DMS79 treated with DMSO at 0.1 percent for 48 hours (cell line): ENCODE measurements around the gene RNF41.
"Not testable (repeated sequence)": the region's sequence is repeated elsewhere in the genome, so short reads cannot be mapped to it uniquely, and the experiment has no call there.

Source experiments
- DNase-seq: peaks from one replicate; lab custom pipeline; 2025; lab: John Stamatoyannopoulos, UW

The RNF41 gene

GRCh38 chr12:56221757-56222530 lies at the start of gene RNF41:
Gene RNF41, minus strand, starts transcription at chr12:56221922. Its CDS starts 7,875 bp downstream, at chr12:56214047.
- peak; percentile 85 for DNase-seq

DNA sequence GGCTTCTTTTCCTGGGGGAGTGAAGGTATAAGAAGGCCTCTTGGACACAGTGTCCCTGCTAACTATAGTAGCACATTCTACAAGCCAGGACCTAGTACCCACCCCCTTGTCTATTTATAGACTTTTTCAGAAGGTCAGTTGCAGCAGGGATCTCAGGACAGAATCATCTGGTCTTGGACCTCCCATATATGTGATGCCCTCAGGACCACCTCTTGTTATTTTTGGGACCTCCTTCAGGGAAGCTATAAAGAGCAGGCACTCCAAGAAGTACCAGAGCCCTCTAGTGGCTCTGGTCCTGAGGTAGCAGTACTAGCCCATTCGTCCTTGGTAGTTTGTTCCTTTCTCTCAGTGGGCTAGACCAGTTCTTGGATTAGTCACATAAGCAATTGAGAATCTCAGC lies 49.3 kb upstream of the RNF41 start:
- no peak for DNase-seq

GRCh38 chr12:56267443-56268071 lies 45.8 kb upstream of the RNF41 start:
- peak; percentile 22 for DNase-seq

- DNase-seq = peak; percentile 72
Measured at GRCh38 chr12:56266693-56267442, 45.1 kb upstream of the RNF41 start, which contains the start of gene COQ10A. Gene COQ10A, plus strand, starts transcription at chr12:56266942. Its CDS starts 177 bp downstream, at chr12:56267119.

GRCh38 chr12:56266068-56266692 lies 44.5 kb upstream of the RNF41 start:
- DNase-seq = not testable (repeated sequence)

- not testable (repeated sequence) for DNase-seq
Measured at GRCh38 chr12:56262955-56263354, 41.2 kb upstream of the RNF41 start.

DNA sequence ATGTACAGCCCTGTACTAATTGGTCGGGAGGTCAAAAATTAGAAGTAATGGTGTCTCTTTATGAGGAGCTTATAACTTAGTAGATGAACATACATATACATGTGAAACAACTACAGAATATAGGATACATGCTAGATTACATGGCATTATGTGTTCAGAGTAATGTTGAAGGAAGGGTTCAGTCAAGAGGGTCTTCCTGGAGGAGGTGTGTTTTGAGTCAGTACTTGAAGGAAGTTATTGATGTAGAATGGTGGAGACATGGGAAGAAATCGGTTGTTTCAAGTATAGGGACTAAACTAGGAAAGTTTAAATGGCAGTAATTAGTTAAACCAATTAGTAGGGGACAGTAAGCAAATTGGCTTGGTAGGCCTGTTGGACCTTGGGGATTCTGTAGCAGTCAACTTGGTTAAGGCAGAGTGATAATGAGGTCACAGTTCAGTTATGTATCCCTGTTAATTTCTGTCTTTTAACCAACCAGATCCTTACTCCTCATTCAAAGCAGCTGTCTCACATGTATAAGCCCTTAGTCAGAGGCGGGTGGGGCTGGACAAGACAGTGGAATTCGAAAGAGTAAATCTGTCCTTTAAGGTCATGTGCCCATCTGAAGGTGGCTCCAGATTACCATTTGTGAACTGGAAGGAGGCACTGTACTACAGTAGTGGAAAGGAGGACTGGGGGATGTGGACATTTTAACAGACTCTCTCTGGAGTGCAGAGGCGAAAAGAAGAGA lies 39.9 kb upstream of the RNF41 start:
- no peak for DNase-seq

- DNase-seq = no peak
Measured at GRCh38 chr12:56260921-56261320, 39.2 kb upstream of the RNF41 start.

GRCh38 chr12:56260380-56260779 lies 38.7 kb upstream of the RNF41 start:
- no peak for DNase-seq

DNA sequence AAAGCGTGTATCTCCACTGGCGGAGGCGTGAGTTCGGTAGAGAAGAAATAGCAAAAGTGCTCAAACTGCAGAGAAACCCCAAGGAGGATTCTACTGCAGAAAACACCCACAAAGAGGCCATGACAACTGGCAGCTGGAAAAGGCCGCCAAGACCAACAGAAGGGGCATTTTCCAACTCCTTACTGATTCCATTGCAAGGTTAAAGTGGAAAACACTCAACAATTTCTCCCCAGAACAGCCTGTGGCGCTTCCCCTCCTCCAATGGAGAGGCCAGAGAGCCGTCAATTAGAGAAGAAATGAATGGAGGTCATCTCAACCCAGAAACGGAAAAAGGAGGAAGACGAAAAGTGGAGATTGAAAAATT lies 37.1 kb upstream of the RNF41 start:
- DNase-seq = no peak

- peak; percentile 42 for DNase-seq
Measured at GRCh38 chr12:56258068-56258819, 36.5 kb upstream of the RNF41 start, which contains the start of gene ANKRD52. Gene ANKRD52, minus strand, starts transcription at chr12:56258384. Its CDS starts 115 bp downstream, at chr12:56258269.

- peak; percentile 4 for DNase-seq
Measured at GRCh38 chr12:56257491-56258067, 35.9 kb upstream of the RNF41 start.

DNA sequence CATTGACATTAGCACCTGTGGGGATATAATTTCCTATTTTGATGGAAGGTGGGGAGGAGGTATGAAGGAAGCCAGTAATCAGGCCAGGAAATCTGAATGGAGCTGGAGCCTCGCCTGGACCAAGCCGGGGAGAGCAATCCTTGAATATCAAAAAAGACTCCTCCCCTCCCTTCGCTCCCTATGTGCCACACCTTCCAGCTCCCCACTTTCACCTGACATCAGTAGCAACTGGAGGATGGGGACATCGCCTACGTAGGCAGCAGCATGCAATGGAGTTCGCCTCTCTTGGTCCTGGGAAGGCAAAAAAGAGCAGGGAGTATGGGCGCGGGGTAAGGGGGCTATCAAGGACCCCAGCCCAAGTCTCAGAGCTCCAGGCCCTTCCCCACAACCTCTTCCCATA lies 35.3 kb upstream of the RNF41 start:
- DNase-seq = no peak

GRCh38 chr12:56256326-56256960 lies 34.7 kb upstream of the RNF41 start:
- DNase-seq = no peak

DNA sequence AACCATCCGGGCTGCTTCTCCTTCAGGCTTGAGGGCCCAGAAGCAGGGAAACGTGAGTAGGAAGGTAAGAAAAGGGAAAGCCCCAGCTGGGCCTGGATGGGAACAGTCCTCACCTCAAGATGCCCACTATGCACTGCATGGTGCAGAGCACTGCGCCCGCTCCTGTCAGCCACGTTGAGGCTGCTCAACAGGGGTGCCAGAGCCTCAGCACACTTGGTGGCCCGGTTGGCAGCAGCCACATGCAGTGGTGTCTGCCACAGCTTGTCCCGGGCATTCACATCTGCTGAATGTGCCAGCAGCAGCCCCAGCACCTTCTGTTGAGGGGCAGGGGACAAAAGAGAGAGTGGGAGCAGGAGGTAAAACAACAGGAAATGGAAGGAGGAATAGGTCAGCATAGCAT lies 33.9 kb upstream of the RNF41 start:
- DNase-seq = no peak

- DNase-seq = no peak
Measured at GRCh38 chr12:56253091-56253490, 31.4 kb upstream of the RNF41 start.

DNA sequence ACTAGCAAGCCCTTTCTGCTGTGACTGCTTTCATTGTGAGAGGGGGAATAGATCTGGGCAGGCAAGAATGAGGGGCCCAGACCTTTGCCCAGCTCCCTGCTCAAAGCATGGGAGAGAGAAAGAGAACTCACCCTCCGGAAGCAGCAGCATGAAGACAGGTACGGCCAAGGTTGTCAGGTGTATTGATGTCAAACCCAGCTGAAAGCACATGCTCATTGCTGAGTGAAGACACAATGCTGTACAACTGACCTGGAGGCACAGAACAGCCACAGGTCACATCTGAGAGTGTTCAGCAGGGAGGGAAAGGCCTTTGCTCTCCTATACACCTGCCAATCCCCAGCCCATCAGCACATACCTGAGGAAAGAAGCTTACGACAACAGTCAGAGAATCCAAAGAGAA lies 30.9 kb upstream of the RNF41 start:
- DNase-seq = no peak

GRCh38 chr12:56248711-56249110 lies 27.0 kb upstream of the RNF41 start:
- DNase-seq = no peak

- no peak for DNase-seq
Measured at GRCh38 chr12:56247923-56248322, 26.2 kb upstream of the RNF41 start.

DNA sequence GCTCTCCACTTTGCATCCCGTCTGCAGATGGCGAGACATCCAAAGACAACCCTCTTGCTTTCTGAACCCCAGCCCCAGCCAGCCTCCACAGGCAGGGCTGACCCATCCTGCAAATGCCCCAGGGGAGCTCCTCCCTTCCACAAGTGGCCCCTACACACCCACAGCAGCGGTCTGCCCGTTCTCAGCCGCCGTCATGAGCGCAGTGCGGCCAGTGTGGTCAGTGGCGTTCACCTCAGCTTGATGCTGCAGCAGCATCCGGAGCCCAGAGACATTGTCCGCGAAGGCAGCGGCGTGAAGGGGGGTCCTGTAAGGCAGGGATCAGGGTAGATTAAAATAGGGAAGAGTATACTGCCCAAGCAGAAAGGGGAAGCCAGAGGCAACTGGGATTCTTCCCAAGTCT lies 22.8 kb upstream of the RNF41 start:
- DNase-seq = no peak
